ENCODE results near the gene PARK7. TPM values are rescaled to one million over a fixed set of nuclear protein-coding genes. Genes with fewer than 3 reads are reported as not detected.

Gene PARK7
- total RNA-seq, 3 donors from 2014 or later (not counting 1 experiment from before 2014, with no cell fraction given), result 120 to 127 (median 127) TPM

GRCh38 chr1:8011923-8012858 is 50.7 kb downstream of the PARK7 start:
- Mint-ChIP-seq H3K4me1 (peaks cover 0 to 5% of the 10 kb centered on the region in 2 donors), H3K9me3 (no peaks in the 10 kb centered on the region), H3K27ac (no peak overlapping the region), H3K36me3 (no peaks in the 10 kb centered on the region), H3K4me3 (no peak overlapping the region), H3K27me3 (ENCODE audit: low read depth in 2 of 2) (peaks cover 12 to 19% of the 10 kb centered on the region in 2 donors)
- Histone ChIP-seq H3K9me3 (ENCODE audit: control insufficient read depth, insufficient read depth, low read length) (no peaks in the 10 kb centered on the region), H3K27me3 (ENCODE audit: control insufficient read depth, insufficient read depth, low read length) (no peaks in the 10 kb centered on the region), H3K4me3 (ENCODE audit: low read length) (no peak overlapping the region), H3K36me3 (ENCODE audit: control insufficient read depth, insufficient read depth, low read length) (no peaks in the 10 kb centered on the region), H3K27ac (ENCODE audit: low read length) (no peak overlapping the region), H3K4me1 (ENCODE audit: control insufficient read depth, insufficient read depth, low read length) (no peaks in the 10 kb centered on the region)
- TF ChIP-seq CTCF (IDR thresholded peaks at IDR 0.05), result no peak
- DNase-seq, result no peak
- intact Hi-C loops (cut with micrococcal nuclease), result no loop called here
- ATAC-seq, result no peak
- WGBS (ENCODE audit: insufficient coverage), result 99% methylated on average over 6 of the region's 7 CpGs

- Histone ChIP-seq H3K4me3 (ENCODE audit: low read length) (no peak overlapping the region), H3K4me1 (ENCODE audit: control insufficient read depth, insufficient read depth, low read length) (no peaks in the 10 kb centered on the region), H3K9me3 (ENCODE audit: control insufficient read depth, insufficient read depth, low read length) (no peaks in the 10 kb centered on the region), H3K36me3 (ENCODE audit: control insufficient read depth, insufficient read depth, low read length) (no peaks in the 10 kb centered on the region), H3K27ac (ENCODE audit: low read length) (no peak overlapping the region), H3K27me3 (ENCODE audit: control insufficient read depth, insufficient read depth, low read length) (no peaks in the 10 kb centered on the region)
- Mint-ChIP-seq H3K36me3 (no peaks in the 10 kb centered on the region), H3K27me3 (ENCODE audit: low read depth in 2 of 2) (peaks cover 13 to 22% of the 10 kb centered on the region in 2 donors), H3K27ac (no peak overlapping the region), H3K4me1 (peaks cover 0 to 5% of the 10 kb centered on the region in 2 donors), H3K9me3 (no peaks in the 10 kb centered on the region), H3K4me3 (no peak overlapping the region)
- 99% methylated on average over 4 of the region's 4 CpGs for WGBS (ENCODE audit: insufficient coverage)
- DNase-seq (no peak), ATAC-seq (no peak)
- TF ChIP-seq CTCF (IDR thresholded peaks at IDR 0.05), result no peak
- intact Hi-C loops (cut with micrococcal nuclease), result no loop called here
These were observed 51.4 kb downstream of the PARK7 start for GRCh38 chr1:8012955-8013354.

- Histone ChIP-seq H3K27ac (ENCODE audit: low read length) (no peak overlapping the region), H3K9me3 (ENCODE audit: control insufficient read depth, insufficient read depth, low read length) (no peaks in the 10 kb centered on the region), H3K4me1 (ENCODE audit: control insufficient read depth, insufficient read depth, low read length) (no peaks in the 10 kb centered on the region), H3K27me3 (ENCODE audit: control insufficient read depth, insufficient read depth, low read length) (no peaks in the 10 kb centered on the region), H3K36me3 (ENCODE audit: control insufficient read depth, insufficient read depth, low read length) (no peaks in the 10 kb centered on the region), H3K4me3 (ENCODE audit: low read length) (no peak overlapping the region)
- DNase-seq (no peak), ATAC-seq (no peak)
- 96% methylated on average over 10 of the region's 11 CpGs for WGBS (ENCODE audit: insufficient coverage)
- H3K27me3 Mint-ChIP-seq (ENCODE audit: low read depth in 2 of 2), result peaks cover 15 to 22% of the 10 kb centered on the region in 2 donors
- no peak overlapping the region for H3K27ac Mint-ChIP-seq
- TF ChIP-seq CTCF (IDR thresholded peaks at IDR 0.05), result no peak
- peaks cover 0 to 5% of the 10 kb centered on the region in 2 donors for H3K4me1 Mint-ChIP-seq
- intact Hi-C loops (cut with micrococcal nuclease), result no loop called here
- no peaks in the 10 kb centered on the region for H3K9me3 Mint-ChIP-seq
- H3K4me3 Mint-ChIP-seq, result no peak overlapping the region
- no peaks in the 10 kb centered on the region for H3K36me3 Mint-ChIP-seq
These were observed 51.9 kb downstream of the PARK7 start for GRCh38 chr1:8013399-8013798.
